ENCODE measurements around the gene PTPRC. TPM values are rescaled to one million over a fixed set of nuclear protein-coding genes. Genes with fewer than 3 reads are reported as not detected.

The PTPRC gene
- polyA plus RNA-seq, 1 donor (not counting 4 experiments of a cell fraction or from before 2014, with no cell fraction given) = not detected

DNA sequence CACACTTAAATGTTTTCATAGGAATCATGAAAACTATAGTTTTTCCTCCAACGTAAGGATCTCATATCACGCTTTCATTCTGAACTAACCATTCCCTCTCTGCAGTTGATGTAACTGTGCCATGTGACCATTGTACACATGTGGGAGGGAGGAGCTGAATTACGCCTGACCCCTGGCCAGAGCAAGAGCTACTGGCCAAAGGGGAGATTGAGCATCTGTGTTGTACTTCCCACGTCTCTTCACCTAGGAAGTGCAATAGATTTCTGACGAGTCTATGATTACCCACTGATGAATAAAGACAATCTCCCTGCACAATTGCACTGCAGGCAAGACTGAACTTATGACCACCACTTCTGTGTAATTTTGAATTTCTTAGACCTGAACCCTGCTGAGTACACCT lies 24.0 kb downstream of the PTPRC start:
- dilution Hi-C loops (cut with MboI; ENCODE audit: extremely low pct_ligation_motif_present, low sequenced_read_pairs) = no loop called here
- Histone ChIP-seq H3K4me3 (ENCODE audit: control insufficient read depth in 2 of 3, extremely low read depth in 1 of 3, insufficient read depth in 2 of 3, low read depth in 1 of 3, low read length in 3 of 3) (no peak overlapping the region), H2AFZ (ENCODE audit: control insufficient read depth, low read length) (no peak overlapping the region), H3K9me3 (ENCODE audit: control insufficient read depth, low read depth, low read length) (no peaks in the 10 kb centered on the region), H3K9me1 (ENCODE audit: control insufficient read depth, extremely low read depth, insufficient read depth, low read length) (no peaks in the 10 kb centered on the region), H4K20me1 (ENCODE audit: control insufficient read depth, extremely low read depth, insufficient read depth, low read length) (no peaks in the 10 kb centered on the region), H3K4me2 (ENCODE audit: control insufficient read depth, extremely low read depth, insufficient read depth, low read depth, low read length) (no peak overlapping the region), H3K27ac (ENCODE audit: control insufficient read depth, insufficient read depth, low read length) (no peak overlapping the region), H3K36me3 (ENCODE audit: control insufficient read depth in 2 of 2, extremely low read depth in 1 of 2, insufficient read depth in 2 of 2, low read length in 2 of 2) (no peaks in the 10 kb centered on the region), H3K9ac (ENCODE audit: control insufficient read depth, extremely low read depth, insufficient read depth, low read length) (no peak overlapping the region), H3K27me3 (ENCODE audit: control insufficient read depth, extremely low read depth, insufficient read depth, low read length) (no peaks in the 10 kb centered on the region), H3K4me1 (ENCODE audit: control insufficient read depth, extremely low read depth, insufficient read depth, low read length) (peaks cover 8% of the 10 kb centered on the region), H3K79me2 (ENCODE audit: control insufficient read depth, insufficient read depth, low read length) (no peaks in the 10 kb centered on the region)
- DNase-seq (ENCODE audit: low read depth, low spot score) = no peak
- TF ChIP-seq, protein P1, sequence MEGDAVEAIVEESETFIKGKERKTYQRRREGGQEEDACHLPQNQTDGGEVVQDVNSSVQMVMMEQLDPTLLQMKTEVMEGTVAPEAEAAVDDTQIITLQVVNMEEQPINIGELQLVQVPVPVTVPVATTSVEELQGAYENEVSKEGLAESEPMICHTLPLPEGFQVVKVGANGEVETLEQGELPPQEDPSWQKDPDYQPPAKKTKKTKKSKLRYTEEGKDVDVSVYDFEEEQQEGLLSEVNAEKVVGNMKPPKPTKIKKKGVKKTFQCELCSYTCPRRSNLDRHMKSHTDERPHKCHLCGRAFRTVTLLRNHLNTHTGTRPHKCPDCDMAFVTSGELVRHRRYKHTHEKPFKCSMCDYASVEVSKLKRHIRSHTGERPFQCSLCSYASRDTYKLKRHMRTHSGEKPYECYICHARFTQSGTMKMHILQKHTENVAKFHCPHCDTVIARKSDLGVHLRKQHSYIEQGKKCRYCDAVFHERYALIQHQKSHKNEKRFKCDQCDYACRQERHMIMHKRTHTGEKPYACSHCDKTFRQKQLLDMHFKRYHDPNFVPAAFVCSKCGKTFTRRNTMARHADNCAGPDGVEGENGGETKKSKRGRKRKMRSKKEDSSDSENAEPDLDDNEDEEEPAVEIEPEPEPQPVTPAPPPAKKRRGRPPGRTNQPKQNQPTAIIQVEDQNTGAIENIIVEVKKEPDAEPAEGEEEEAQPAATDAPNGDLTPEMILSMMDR (optimal IDR thresholded peaks at IDR 0.05 in 1 of 3, IDR thresholded peaks at IDR 0.05 in 1 of 3, conservative IDR thresholded peaks at IDR 0.05 in 1 of 3; ENCODE audit: extremely low read depth in 1 of 3, insufficient read depth in 2 of 3, low read length in 3 of 3) = no peak
- TF ChIP-seq EZH2 (IDR thresholded peaks at IDR 0.05; ENCODE audit: low read length) = no peak
- FAIRE-seq = no peak

DNA sequence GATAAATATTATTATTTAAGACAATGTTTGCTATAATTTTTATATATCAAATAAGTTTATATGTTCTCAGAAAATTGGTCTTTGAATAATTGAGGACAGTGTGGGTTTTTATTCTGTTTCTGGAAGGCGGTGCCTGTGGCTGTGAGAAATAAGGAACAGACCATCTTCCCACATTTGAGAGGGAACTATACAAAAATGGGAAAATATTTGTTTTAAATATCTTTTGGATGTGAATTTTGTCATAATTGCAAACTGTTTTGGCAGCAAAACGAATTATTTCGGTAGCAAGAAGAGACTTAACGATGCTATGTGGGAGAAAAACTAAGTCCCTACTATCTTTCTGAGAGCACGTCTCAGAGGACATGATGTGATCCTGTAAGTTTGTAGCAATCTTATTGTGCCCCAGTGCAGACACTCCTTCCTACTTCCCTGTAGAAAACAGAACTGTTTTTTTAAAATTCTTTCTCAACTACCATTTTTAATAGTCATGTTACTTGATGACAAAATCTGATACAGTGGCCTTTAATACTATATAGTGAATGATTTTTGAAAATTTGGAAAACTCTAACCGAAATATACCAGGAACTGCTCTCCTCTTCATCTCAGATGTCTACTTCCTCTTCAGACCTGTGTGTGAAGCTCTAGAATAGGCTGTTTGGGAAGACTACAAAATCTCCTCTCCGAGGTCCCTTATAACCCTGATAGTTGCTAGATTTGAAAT lies 25.4 kb downstream of the PTPRC start:
- dilution Hi-C loops (cut with MboI; ENCODE audit: extremely low pct_ligation_motif_present, low sequenced_read_pairs) = no loop called here

More for the DNA sequence above, 25.4 kb downstream of the PTPRC start:
- Histone ChIP-seq H2AFZ (ENCODE audit: control insufficient read depth, low read length) (no peak overlapping the region), H3K4me3 (ENCODE audit: control insufficient read depth in 2 of 3, extremely low read depth in 1 of 3, insufficient read depth in 2 of 3, low read depth in 1 of 3, low read length in 3 of 3) (no peak overlapping the region), H3K4me1 (ENCODE audit: control insufficient read depth, extremely low read depth, insufficient read depth, low read length) (peaks cover 20% of the 10 kb centered on the region), H4K20me1 (ENCODE audit: control insufficient read depth, extremely low read depth, insufficient read depth, low read length) (no peaks in the 10 kb centered on the region), H3K9me3 (ENCODE audit: control insufficient read depth, low read depth, low read length) (no peaks in the 10 kb centered on the region), H3K27ac (ENCODE audit: control insufficient read depth, insufficient read depth, low read length) (no peak overlapping the region), H3K4me2 (ENCODE audit: control insufficient read depth, extremely low read depth, insufficient read depth, low read depth, low read length) (no peak overlapping the region), H3K79me2 (ENCODE audit: control insufficient read depth, insufficient read depth, low read length) (no peaks in the 10 kb centered on the region), H3K9ac (ENCODE audit: control insufficient read depth, extremely low read depth, insufficient read depth, low read length) (no peak overlapping the region), H3K9me1 (ENCODE audit: control insufficient read depth, extremely low read depth, insufficient read depth, low read length) (no peaks in the 10 kb centered on the region), H3K36me3 (ENCODE audit: control insufficient read depth in 2 of 2, extremely low read depth in 1 of 2, insufficient read depth in 2 of 2, low read length in 2 of 2) (no peaks in the 10 kb centered on the region), H3K27me3 (ENCODE audit: control insufficient read depth, extremely low read depth, insufficient read depth, low read length) (no peaks in the 10 kb centered on the region)
- FAIRE-seq (no peak), DNase-seq (ENCODE audit: low read depth, low spot score) (no peak)
- TF ChIP-seq EZH2 (IDR thresholded peaks at IDR 0.05; ENCODE audit: low read length) = no peak
- TF ChIP-seq, protein P1 (optimal IDR thresholded peaks at IDR 0.05 in 1 of 3, IDR thresholded peaks at IDR 0.05 in 1 of 3, conservative IDR thresholded peaks at IDR 0.05 in 1 of 3; ENCODE audit: extremely low read depth in 1 of 3, insufficient read depth in 2 of 3, low read length in 3 of 3) = no peak

Measured in keratinocyte (primary cell).